ENCODE results near the gene BEAN1. TPM values are rescaled to one million over a fixed set of nuclear protein-coding genes. Genes with fewer than 3 reads are reported as not detected.

The BEAN1 gene
- polyA plus RNA-seq, 3 donors = 0.12 to 0.81 TPM; not detected in 1

DNA sequence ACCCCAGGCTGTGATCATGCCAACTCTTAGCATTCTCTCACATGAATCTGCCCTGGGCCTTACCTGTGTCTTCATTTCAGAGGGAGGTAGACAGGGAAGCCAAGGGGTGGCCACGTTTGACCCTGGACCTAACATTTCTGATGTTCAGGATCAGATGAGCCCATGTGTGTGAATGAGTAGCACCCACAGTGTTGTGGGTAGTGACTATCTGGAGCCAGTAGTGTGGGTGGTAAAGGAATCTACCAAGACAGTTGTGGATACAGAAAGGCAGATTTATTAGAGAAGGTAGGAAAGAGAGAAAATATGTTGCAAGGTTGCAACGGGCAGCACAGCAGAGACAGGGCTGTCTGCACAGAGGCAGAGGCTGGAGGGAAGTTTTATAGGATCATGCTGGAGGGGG, 62.3 kb downstream of the BEAN1 start:
- H3K4me3 Mint-ChIP-seq = no peak overlapping the region

DNA sequence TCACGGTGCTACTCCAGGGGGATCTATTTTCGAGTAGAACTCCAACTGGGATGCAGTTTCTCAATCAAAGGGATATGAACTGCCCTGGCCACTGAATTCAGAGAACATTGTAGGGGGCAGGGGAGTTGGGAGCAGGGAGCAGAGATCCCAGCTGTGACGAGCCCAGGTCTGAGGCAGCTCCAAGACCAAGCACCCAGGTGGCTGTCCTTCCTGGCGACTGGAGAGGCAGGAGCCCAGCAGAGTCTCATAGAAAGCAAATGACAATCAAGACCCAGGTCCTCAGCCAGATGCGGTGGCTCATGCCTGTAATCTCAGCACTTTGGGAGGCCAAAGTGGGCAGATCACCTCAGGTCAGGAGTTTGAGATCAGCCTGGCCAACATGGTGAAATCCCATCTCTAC, 62.7 kb downstream of the BEAN1 start:
- Histone ChIP-seq H2AFZ (ENCODE audit: insufficient read depth, low read depth, low read length, poor library complexity, severe bottlenecking) (no peak overlapping the region), H3K9ac (ENCODE audit: insufficient read depth, low read length, poor library complexity, severe bottlenecking) (no peak overlapping the region), H3K27ac (ENCODE audit: low read depth in 1 of 2, low read length in 2 of 2) (no peak overlapping the region), H3K4me2 (replicated peaks; ENCODE audit: extremely low read depth, low read length, poor library complexity, severe bottlenecking) (no peak overlapping the region), H4K20me1 (ENCODE audit: insufficient read depth, low read length) (no peaks in the 10 kb centered on the region), H3K79me2 (ENCODE audit: insufficient read depth, low read length) (no peaks in the 10 kb centered on the region), H3K27me3 (ENCODE audit: control insufficient read depth in 2 of 2, insufficient read depth in 2 of 2, low read length in 2 of 2) (no peaks in the 10 kb centered on the region), H3K4me1 (ENCODE audit: control insufficient read depth in 1 of 2, insufficient read depth in 2 of 2, low read length in 2 of 2) (peaks cover 42 to 44% of the 10 kb centered on the region in 2 donors), H3K9me3 (replicated peaks in 1 of 2; ENCODE audit: control insufficient read depth in 1 of 2, insufficient read depth in 1 of 2, low read length in 2 of 2) (no peaks in the 10 kb centered on the region), H3K4me3 (replicated peaks in 1 of 3; ENCODE audit: low read depth in 2 of 3, low read length in 3 of 3) (no peak overlapping the region), H3K36me3 (replicated peaks in 1 of 2; ENCODE audit: control insufficient read depth in 1 of 2, insufficient read depth in 2 of 2, low read length in 2 of 2) (no peaks in the 10 kb centered on the region)
- Mint-ChIP-seq H3K9me3 (peaks cover 0 to 2% (median 0%) of the 10 kb centered on the region in 7 donors), H3K27ac (peak overlapping the region in 1 of 7 donors; percentile 11), H3K4me1 (peaks cover 51% of the 10 kb centered on the region), H3K27me3 (ENCODE audit: low read depth in 3 of 3) (peaks cover 2 to 12% (median 6%) of the 10 kb centered on the region in 3 donors), H3K36me3 (peaks cover 24 to 35% of the 10 kb centered on the region in 2 donors), H3K4me3 (no peak overlapping the region)
- no peak for DNase-seq
- TF ChIP-seq, protein P1, sequence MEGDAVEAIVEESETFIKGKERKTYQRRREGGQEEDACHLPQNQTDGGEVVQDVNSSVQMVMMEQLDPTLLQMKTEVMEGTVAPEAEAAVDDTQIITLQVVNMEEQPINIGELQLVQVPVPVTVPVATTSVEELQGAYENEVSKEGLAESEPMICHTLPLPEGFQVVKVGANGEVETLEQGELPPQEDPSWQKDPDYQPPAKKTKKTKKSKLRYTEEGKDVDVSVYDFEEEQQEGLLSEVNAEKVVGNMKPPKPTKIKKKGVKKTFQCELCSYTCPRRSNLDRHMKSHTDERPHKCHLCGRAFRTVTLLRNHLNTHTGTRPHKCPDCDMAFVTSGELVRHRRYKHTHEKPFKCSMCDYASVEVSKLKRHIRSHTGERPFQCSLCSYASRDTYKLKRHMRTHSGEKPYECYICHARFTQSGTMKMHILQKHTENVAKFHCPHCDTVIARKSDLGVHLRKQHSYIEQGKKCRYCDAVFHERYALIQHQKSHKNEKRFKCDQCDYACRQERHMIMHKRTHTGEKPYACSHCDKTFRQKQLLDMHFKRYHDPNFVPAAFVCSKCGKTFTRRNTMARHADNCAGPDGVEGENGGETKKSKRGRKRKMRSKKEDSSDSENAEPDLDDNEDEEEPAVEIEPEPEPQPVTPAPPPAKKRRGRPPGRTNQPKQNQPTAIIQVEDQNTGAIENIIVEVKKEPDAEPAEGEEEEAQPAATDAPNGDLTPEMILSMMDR (IDR thresholded peaks at IDR 0.05) = no peak
- WGBS (ENCODE audit: insufficient coverage) = 100% methylated on average over 4 of the region's 5 CpGs
- intact Hi-C loops (cut with micrococcal nuclease) = loop anchor here in 1 of 2 donors (10.0 kb wide), 1 partner anchor 65 kb away; the partner anchor contains the start of genes CKLF and TK2

More for the DNA sequence above, 62.3 kb downstream of the BEAN1 start:
- intact Hi-C loops (cut with micrococcal nuclease) = loop anchor here in 1 of 2 donors (10.0 kb wide), 1 partner anchor 65 kb away; the partner anchor contains the start of genes CKLF and TK2
- 86% methylated on average over 2 of the region's 2 CpGs for WGBS (ENCODE audit: insufficient coverage)
- Histone ChIP-seq H3K27ac (ENCODE audit: low read depth in 1 of 2, low read length in 2 of 2) (no peak overlapping the region), H3K79me2 (ENCODE audit: insufficient read depth, low read length) (no peaks in the 10 kb centered on the region), H2AFZ (ENCODE audit: insufficient read depth, low read depth, low read length, poor library complexity, severe bottlenecking) (no peak overlapping the region), H4K20me1 (ENCODE audit: insufficient read depth, low read length) (no peaks in the 10 kb centered on the region), H3K4me1 (ENCODE audit: control insufficient read depth in 1 of 2, insufficient read depth in 2 of 2, low read length in 2 of 2) (peaks cover 46 to 48% of the 10 kb centered on the region in 2 donors), H3K4me2 (replicated peaks; ENCODE audit: extremely low read depth, low read length, poor library complexity, severe bottlenecking) (no peak overlapping the region), H3K27me3 (ENCODE audit: control insufficient read depth in 2 of 2, insufficient read depth in 2 of 2, low read length in 2 of 2) (no peaks in the 10 kb centered on the region), H3K36me3 (replicated peaks in 1 of 2; ENCODE audit: control insufficient read depth in 1 of 2, insufficient read depth in 2 of 2, low read length in 2 of 2) (no peaks in the 10 kb centered on the region), H3K9me3 (replicated peaks in 1 of 2; ENCODE audit: control insufficient read depth in 1 of 2, insufficient read depth in 1 of 2, low read length in 2 of 2) (no peaks in the 10 kb centered on the region), H3K9ac (ENCODE audit: insufficient read depth, low read length, poor library complexity, severe bottlenecking) (no peak overlapping the region), H3K4me3 (replicated peaks in 1 of 3; ENCODE audit: low read depth in 2 of 3, low read length in 3 of 3) (no peak overlapping the region)
- Mint-ChIP-seq H3K9me3 (peaks cover 0 to 2% (median 0%) of the 10 kb centered on the region in 7 donors), H3K36me3 (peaks cover 23 to 36% of the 10 kb centered on the region in 2 donors), H3K27me3 (ENCODE audit: low read depth in 3 of 3) (peaks cover 2 to 10% (median 6%) of the 10 kb centered on the region in 3 donors), H3K4me1 (peaks cover 55% of the 10 kb centered on the region), H3K27ac (peak overlapping the region in 2 of 7 donors; percentile 11 to 43)
- TF ChIP-seq, protein P1 (IDR thresholded peaks at IDR 0.05) = no peak
- no peak for DNase-seq
